Kidney (tissue), 14 donors: ENCODE measurements around the gene HECA. TPM values are rescaled to one million over a fixed set of nuclear protein-coding genes. Genes with fewer than 3 reads are reported as not detected.

Source experiments
- DNase-seq, 5 donors: peaks; one replicate each; pipeline ENCODE4 v3.0.0-alpha.2; 2013 to 2020
- FAIRE-seq: peaks from 2 replicates; lab custom pipeline; 2012; peaks lifted over from hg19 to GRCh38; lab: Jason Lieb, UNC
- H3K27ac ChIP-seq, 2 donors: one replicate each; pipeline ENCODE4 v1.7.0; 2013; ENCODE audit warnings: low read depth in 2 of 2, low read length in 2 of 2, inconsistent platforms in 1 of 2
- H3K27me3 ChIP-seq: one replicate; pipeline ENCODE4 v1.7.1; 2013; ENCODE audit warnings: low read length, inconsistent platforms; ENCODE audit not compliant: control insufficient read depth, insufficient read depth
- H3K36me3 ChIP-seq, 3 donors: one replicate each; pipeline versions ENCODE4 v1.7.0 to v1.7.1; 2013; ENCODE audit warnings: low read length in 3 of 3, control low read depth in 1 of 3, inconsistent platforms in 1 of 3; ENCODE audit not compliant: insufficient read depth in 3 of 3, control insufficient read depth in 2 of 3
- H3K4me1 ChIP-seq, 3 donors: one replicate each; pipeline versions ENCODE4 v1.7.0 to v1.7.1; 2013; ENCODE audit warnings: low read length in 3 of 3, inconsistent platforms in 1 of 3, low read depth in 1 of 3; ENCODE audit not compliant: control insufficient read depth in 2 of 3, insufficient read depth in 2 of 3
- H3K4me3 ChIP-seq, 3 donors: one replicate each; pipeline versions ENCODE4 v1.7.0 to v1.8.1; 2013; ENCODE audit warnings: low read length in 3 of 3, control low read depth in 1 of 3, inconsistent platforms in 1 of 3
- H3K9ac ChIP-seq, 3 donors: one replicate each; pipeline versions ENCODE4 v1.7.0 to v1.7.1; 2013; ENCODE audit warnings: low read length in 3 of 3, control low read depth in 1 of 3, inconsistent platforms in 1 of 3
- H3K9me3 ChIP-seq, 3 donors: one replicate each; pipeline versions ENCODE4 v1.7.0 to v1.7.1; 2013; ENCODE audit warnings: low read length in 3 of 3, control low read depth in 1 of 3, inconsistent platforms in 1 of 3; ENCODE audit not compliant: control insufficient read depth in 2 of 3, insufficient read depth in 1 of 3
- CTCF ChIP-seq: IDR thresholded peaks from 3 replicates; pipeline ENCODE4 v1.5.1; 2012; ENCODE audit warnings: mild to moderate bottlenecking, moderate library complexity, borderline replicate concordance; ENCODE audit not compliant: insufficient read depth; ENCODE audit errors: extremely low read depth
- intact Hi-C: fragments of 100-400 bp; cut with DNase I; formaldehyde crosslinking; loops from one replicate; pipeline ENCODE4 v1.11.1; 2022
- polyA plus RNA-seq: library from polyadenylated mRNA; stranded (reverse); fragments of 350-450 nt; fragmentation: Illumina TruSeq; extraction: RNeasy Lipid Tissue Mini Kit (QIAGEN cat#74804); gene quantifications from one replicate; pipeline ENCODE4 v1.2.3, GENCODE V29; 2014; ENCODE audit warnings: low read depth, low replicate concordance; ENCODE audit not compliant: insufficient read depth
- total RNA-seq: library from RNA; stranded (reverse); fragmentation: NEBNext Ultra II Directional; extraction: Animal tissue kit (Norgen Biotek cat#: 25700); gene quantifications from one replicate; pipeline ENCODE4 v1.2.1, GENCODE V29; 2021
- donor health status: control.
- donor health status: control.
- donor health status: control.
- donor health status: control.
- donor health status: control.
- donor health status: DM: yes; HTN: yes; CAD: no.
- donor health status: Normal renal cell carcinoma (clear cell type).

Gene HECA
- total and polyA plus RNA-seq, 2 donors from 2014 or later = 5.2 to 22.0 TPM

- Histone ChIP-seq H3K9me3 (no peaks in the 10 kb centered on the region), H3K36me3 (no peaks in the 10 kb centered on the region), H3K9ac (no peak overlapping the region), H3K27me3 (no peaks in the 10 kb centered on the region), H3K4me1 (no peaks in the 10 kb centered on the region), H3K27ac (no peak overlapping the region), H3K4me3 (no peak overlapping the region)
- intact Hi-C loops = no loop called here
- FAIRE-seq = no peak
- TF ChIP-seq CTCF = no peak
- no peak for DNase-seq
These were observed 8.6 kb upstream of the HECA start for GRCh38 chr6:139126255-139126654.

- H3K4me1 ChIP-seq = no peaks in the 10 kb centered on the region
- H3K9me3 ChIP-seq = no peaks in the 10 kb centered on the region
- H3K9ac ChIP-seq = no peak overlapping the region
- H3K27me3 ChIP-seq = no peaks in the 10 kb centered on the region
- no peak for DNase-seq
- H3K4me3 ChIP-seq = no peak overlapping the region
- FAIRE-seq = no peak
- no peaks in the 10 kb centered on the region for H3K36me3 ChIP-seq
- TF ChIP-seq CTCF = no peak
- no peak overlapping the region for H3K27ac ChIP-seq
- intact Hi-C loops = no loop called here
These were observed 7.9 kb upstream of the HECA start for GRCh38 chr6:139126931-139127330.

- intact Hi-C loops = no loop called here
- no peak overlapping the region for H3K27ac ChIP-seq
- H3K4me1 ChIP-seq = peaks cover 0 to 3% (median 0%) of the 10 kb centered on the region in 3 donors
- H3K9me3 ChIP-seq = no peaks in the 10 kb centered on the region
- FAIRE-seq (no peak), DNase-seq (no peak)
- TF ChIP-seq CTCF = no peak
- H3K36me3 ChIP-seq = no peaks in the 10 kb centered on the region
- H3K27me3 ChIP-seq = no peaks in the 10 kb centered on the region
- H3K9ac ChIP-seq = no peak overlapping the region
- no peak overlapping the region for H3K4me3 ChIP-seq
These were observed 5.6 kb upstream of the HECA start for GRCh38 chr6:139129284-139129683.

GRCh38 chr6:139131736-139132280 is 3.1 kb upstream of the HECA start:
- H3K9me3 ChIP-seq = no peaks in the 10 kb centered on the region
- H3K27ac ChIP-seq = no peak overlapping the region
- H3K4me3 ChIP-seq = no peak overlapping the region
- H3K9ac ChIP-seq = no peak overlapping the region
- H3K27me3 ChIP-seq = no peaks in the 10 kb centered on the region
- no peak for DNase-seq
- no peak for TF ChIP-seq CTCF
- no peaks in the 10 kb centered on the region for H3K36me3 ChIP-seq
- FAIRE-seq = no peak
- peaks cover 0 to 3% (median 0%) of the 10 kb centered on the region in 3 donors for H3K4me1 ChIP-seq
- intact Hi-C loops = no loop called here
